ENCODE measurements around the gene HEG1. TPM values are rescaled to one million over a fixed set of nuclear protein-coding genes. Genes with fewer than 3 reads are reported as not detected.

HEG1 gene
- total and polyA plus RNA-seq, 2 of the 4 experiments (the other 2 are of a cell fraction): 25.6 to 43.4 TPM

DNA sequence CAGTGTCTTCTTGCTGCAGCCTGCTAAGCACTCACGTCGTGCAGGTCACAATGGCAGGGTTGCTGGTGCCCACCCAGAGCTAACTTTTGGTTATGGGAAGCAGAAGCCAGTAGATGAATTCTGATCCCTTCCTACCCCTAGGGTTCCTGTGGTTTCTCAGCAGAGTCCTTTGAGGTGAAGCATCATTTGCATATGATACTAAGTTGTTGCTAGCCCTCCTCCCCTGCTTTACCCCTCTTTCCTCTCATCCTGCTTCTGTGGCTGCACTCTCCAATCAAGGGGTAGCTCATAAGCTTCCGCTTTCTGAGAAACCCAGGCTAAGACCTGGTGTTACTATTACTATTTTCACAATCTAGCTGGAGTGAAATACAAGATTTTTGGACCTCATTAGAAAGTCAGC lies 22.1 kb upstream of the HEG1 start:
- CTCF ChIA-PET: interaction anchor here (1.4 kb wide), 1 partner anchor 29 kb away, joined by 3 read pairs; no protein-coding TSS in a partner anchor
- H3K27ac ChIP-seq (ENCODE audit: insufficient read depth, low read length): no peak overlapping the region
- ATAC-seq (ENCODE audit: low read depth) (no peak), DNase-seq (no peak)
- no peak overlapping the region for H3K56ac ChIP-seq (ENCODE audit: extremely low read depth, insufficient read depth, low read length)
- H2BK20ac ChIP-seq (ENCODE audit: low read depth, low read length): 0 out of 2 replicates have a peak overlapping the region, but pooled peaks have one; percentile 3
- H2BK120ac ChIP-seq (ENCODE audit: low read depth, low read length): peak overlapping the region; percentile 11; the same call in 1 of the 2 replicates
- no peak overlapping the region for H2AK9ac ChIP-seq (replicated peaks; ENCODE audit: low read depth, low read length, poor library complexity)
- 0 out of 2 replicates have a peak, but pooled peaks cover 8% of the 10 kb centered on the region for H3K9me1 ChIP-seq (ENCODE audit: insufficient read depth, low read length)
- H3K79me1 ChIP-seq (ENCODE audit: low read depth in 1 of 2, low read length in 2 of 2): no peaks in the 10 kb centered on the region
- no peak overlapping the region for H3K14ac ChIP-seq (replicated peaks; ENCODE audit: low read depth, low read length)
- intact Hi-C loops (cut with micrococcal nuclease): no loop called here
- H4K8ac ChIP-seq (ENCODE audit: low read depth in 2 of 2, low read length in 2 of 2): no peak overlapping the region; a peak in 1 of 4 replicates
- H3K4me1 ChIP-seq (ENCODE audit: control insufficient read depth, insufficient read depth, low read length): peaks cover 21% of the 10 kb centered on the region
- no peaks in the 10 kb centered on the region for H4K20me1 ChIP-seq (ENCODE audit: insufficient read depth, low read length)
- no peak overlapping the region for H2BK5ac ChIP-seq (ENCODE audit: low read depth, low read length, poor library complexity, severe bottlenecking)
- H2AFZ ChIP-seq (replicated peaks; ENCODE audit: low read length, poor library complexity): no peak overlapping the region
- in situ Hi-C loops (cut with MboI; ENCODE audit: low sequenced_read_pairs): no loop called here
- no peaks in the 10 kb centered on the region for H3K27me3 ChIP-seq (ENCODE audit: control insufficient read depth, insufficient read depth, low read length)
- H3K4me3 ChIP-seq (ENCODE audit: insufficient read depth, low read depth, low read length): no peak overlapping the region
- no peak overlapping the region for H3K23ac ChIP-seq (ENCODE audit: low read depth, low read length)
- no peak overlapping the region for H3K4me2 ChIP-seq (ENCODE audit: low read depth, low read length)
- H3K4ac ChIP-seq (ENCODE audit: low read depth, low read length): peak overlapping the region; percentile 8; the same call in 1 of the 2 replicates
- dilution Hi-C loops (cut with HindIII; ENCODE audit: low sequenced_read_pairs, unreplicated experiment): no loop called here
- WGBS, 2 experiments (ENCODE audit: extremely low coverage in 2 of 2, insufficient read length in 1 of 2): no CpG with 5 or more reads among the region's 3 CpGs
- peak overlapping the region; percentile 40; the same call in 1 of the 3 replicates for H2BK15ac ChIP-seq (ENCODE audit: low read depth, low read length)
- POLR2A ChIA-PET (ENCODE audit: unreplicated experiment): no interaction called here
- TF ChIP-seq MAFK (IDR thresholded peaks at IDR 0.05; ENCODE audit: low read depth, low read length): no peak
- TF ChIP-seq MXI1 (IDR thresholded peaks at IDR 0.05; ENCODE audit: borderline replicate concordance, low read depth, low read length): no peak
- TF ChIP-seq POLR2A (IDR thresholded peaks at IDR 0.05; ENCODE audit: low read depth, low read length): no peak
- TF ChIP-seq, protein P1, sequence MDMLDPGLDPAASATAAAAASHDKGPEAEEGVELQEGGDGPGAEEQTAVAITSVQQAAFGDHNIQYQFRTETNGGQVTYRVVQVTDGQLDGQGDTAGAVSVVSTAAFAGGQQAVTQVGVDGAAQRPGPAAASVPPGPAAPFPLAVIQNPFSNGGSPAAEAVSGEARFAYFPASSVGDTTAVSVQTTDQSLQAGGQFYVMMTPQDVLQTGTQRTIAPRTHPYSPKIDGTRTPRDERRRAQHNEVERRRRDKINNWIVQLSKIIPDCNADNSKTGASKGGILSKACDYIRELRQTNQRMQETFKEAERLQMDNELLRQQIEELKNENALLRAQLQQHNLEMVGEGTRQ (IDR thresholded peaks at IDR 0.05; ENCODE audit: low read depth, low read length): no peak
- TF ChIP-seq FOS (IDR thresholded peaks at IDR 0.05; ENCODE audit: low read depth, low read length): no peak
- H2AK5ac ChIP-seq (ENCODE audit: low read depth, low read length): peak overlapping the region; percentile 36; the same call in 1 of the 2 replicates
- no peak overlapping the region for H3K9ac ChIP-seq (ENCODE audit: low read depth, low read length)
- 0 out of 2 replicates have a peak, but pooled peaks cover 3% of the 10 kb centered on the region for H3K9me3 ChIP-seq (ENCODE audit: control insufficient read depth, insufficient read depth, low read length)
- H4K5ac ChIP-seq (ENCODE audit: low read depth, low read length): no peak overlapping the region
- H3K18ac ChIP-seq (ENCODE audit: low read depth, low read length): no peak overlapping the region
- H4K91ac ChIP-seq (ENCODE audit: insufficient read depth, low read depth, low read length): no peak overlapping the region
- H3K36me3 ChIP-seq (ENCODE audit: control insufficient read depth, insufficient read depth, low read length): no peaks in the 10 kb centered on the region
- no TSS peak for BruUV-seq (replicated peaks)
